ENCODE measurements around the gene C7orf57. TPM values are rescaled to one million over a fixed set of nuclear protein-coding genes. Genes with fewer than 3 reads are reported as not detected.
"Not testable (repeated sequence)": the region's sequence is repeated elsewhere in the genome, so short reads cannot be mapped to it uniquely, and the experiment has no call there.

The C7orf57 gene
- polyA plus RNA-seq, 4 donors = 0.03 to 0.04 TPM; not detected in 2

- Histone ChIP-seq H3K4me3 (ENCODE audit: low read depth in 1 of 3, low read length in 3 of 3) (no peak overlapping the region), H3K27ac (ENCODE audit: low read depth in 1 of 3, low read length in 2 of 3) (no peak overlapping the region), H3K36me3 (ENCODE audit: control insufficient read depth in 3 of 3, insufficient read depth in 2 of 3, low read depth in 1 of 3, low read length in 3 of 3) (no peaks in the 10 kb centered on the region), H3K27me3 (ENCODE audit: control insufficient read depth in 3 of 3, insufficient read depth in 3 of 3, low read length in 3 of 3) (no peaks in the 10 kb centered on the region), H3K4me1 (ENCODE audit: control insufficient read depth in 3 of 3, insufficient read depth in 2 of 3, low read depth in 1 of 3, low read length in 2 of 3) (peaks cover 0 to 4% (median 1%) of the 10 kb centered on the region in 3 donors), H3K9me3 (ENCODE audit: control insufficient read depth in 2 of 2, insufficient read depth in 1 of 2, low read depth in 1 of 2, low read length in 1 of 2) (no peaks in the 10 kb centered on the region)
- no peak for DNase-seq
- whole genome bisulfite sequencing, 3 donors = 95 to 96% (median 95%) methylated on average over 12 of the region's 12 CpGs
- no peak for FAIRE-seq
Measured at GRCh38 chr7:47999413-47999812, 35.9 kb upstream of the C7orf57 start.

DNA sequence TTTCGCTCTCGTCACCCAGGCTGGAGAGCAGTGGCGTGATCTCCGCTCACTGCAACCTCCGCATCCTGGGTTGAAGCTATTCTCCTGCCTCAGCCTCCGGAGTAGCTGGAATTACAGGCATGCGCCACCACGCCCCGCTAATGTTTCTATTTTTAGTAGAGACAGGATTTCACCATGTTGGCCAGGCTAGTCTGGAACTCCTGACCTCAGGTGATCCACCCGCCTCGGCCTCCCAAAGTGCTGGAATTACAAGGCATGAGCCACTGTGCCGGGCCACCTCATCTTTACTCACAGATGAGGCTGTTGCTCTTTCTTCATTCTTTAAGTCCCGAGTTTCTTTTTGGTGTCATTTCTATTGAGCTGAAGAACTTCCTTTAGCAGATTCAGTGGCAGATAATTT lies 35.2 kb upstream of the C7orf57 start:
- FAIRE-seq; H3K9me3 ChIP-seq (ENCODE audit: control insufficient read depth in 2 of 2, insufficient read depth in 1 of 2, low read depth in 1 of 2, low read length in 1 of 2); H3K36me3 ChIP-seq (ENCODE audit: control insufficient read depth in 3 of 3, insufficient read depth in 2 of 3, low read depth in 1 of 3, low read length in 3 of 3); H3K4me1 ChIP-seq (ENCODE audit: control insufficient read depth in 3 of 3, insufficient read depth in 2 of 3, low read depth in 1 of 3, low read length in 2 of 3); H3K27me3 ChIP-seq (ENCODE audit: control insufficient read depth in 3 of 3, insufficient read depth in 3 of 3, low read length in 3 of 3); H3K4me3 ChIP-seq (ENCODE audit: low read depth in 1 of 3, low read length in 3 of 3); DNase-seq; H3K27ac ChIP-seq (ENCODE audit: low read depth in 1 of 3, low read length in 2 of 3): not testable (repeated sequence)
- WGBS, 3 donors = 90 to 96% (median 91%) methylated on average over 13 of the region's 13 CpGs

DNA sequence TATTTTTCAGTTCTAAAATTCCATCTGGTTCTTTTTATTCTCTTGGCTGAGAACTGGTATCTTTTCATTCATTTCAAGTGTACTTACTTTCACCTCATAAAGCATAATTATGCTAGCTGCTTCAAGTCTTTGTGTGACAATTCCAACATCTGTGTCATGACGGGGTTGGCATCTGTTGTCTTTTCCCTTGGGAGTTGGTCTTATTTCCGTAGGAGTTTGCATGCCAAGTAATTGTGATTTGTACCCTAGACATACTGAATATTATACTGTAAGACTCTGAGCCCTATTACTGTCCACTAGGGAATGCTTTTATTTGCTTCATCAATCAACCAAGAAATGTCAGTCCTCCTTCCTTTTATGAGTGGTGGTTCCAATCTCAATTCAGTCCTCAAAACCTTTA lies 31.3 kb upstream of the C7orf57 start:
- no peak for FAIRE-seq
- 54 to 74% (median 72%) methylated on average over 2 of the region's 2 CpGs for WGBS, 3 donors
- no peaks in the 10 kb centered on the region for H3K9me3 ChIP-seq (ENCODE audit: control insufficient read depth in 2 of 2, insufficient read depth in 1 of 2, low read depth in 1 of 2, low read length in 1 of 2)

DNA sequence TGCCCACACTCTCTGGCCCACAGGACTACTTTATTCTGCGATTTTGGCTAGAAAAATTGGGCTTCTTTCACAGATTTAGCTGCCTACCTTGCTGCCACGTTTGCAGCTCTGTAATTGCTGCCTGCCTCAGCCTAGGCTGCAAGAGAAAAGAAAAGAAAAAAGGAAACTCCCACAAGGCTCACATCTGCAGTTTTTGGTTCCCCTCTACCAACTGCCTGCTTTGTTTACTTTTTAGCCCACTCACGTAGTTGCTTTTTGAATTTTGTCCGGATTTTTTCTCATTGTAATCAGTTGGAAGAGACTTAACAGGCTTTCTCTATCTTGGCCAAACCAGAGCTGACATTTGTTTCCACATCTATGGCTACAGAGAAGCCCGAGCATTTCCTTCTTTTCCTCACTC lies 30.7 kb upstream of the C7orf57 start:
- FAIRE-seq (no peak), DNase-seq (no peak)
- Histone ChIP-seq H3K9me3 (ENCODE audit: control insufficient read depth in 2 of 2, insufficient read depth in 1 of 2, low read depth in 1 of 2, low read length in 1 of 2) (no peaks in the 10 kb centered on the region), H3K27me3 (ENCODE audit: control insufficient read depth in 3 of 3, insufficient read depth in 3 of 3, low read length in 3 of 3) (no peaks in the 10 kb centered on the region), H3K4me1 (ENCODE audit: control insufficient read depth in 3 of 3, insufficient read depth in 2 of 3, low read depth in 1 of 3, low read length in 2 of 3) (peaks cover 3 to 15% (median 7%) of the 10 kb centered on the region in 3 donors), H3K36me3 (ENCODE audit: control insufficient read depth in 3 of 3, insufficient read depth in 2 of 3, low read depth in 1 of 3, low read length in 3 of 3) (no peaks in the 10 kb centered on the region), H3K27ac (ENCODE audit: low read depth in 1 of 3, low read length in 2 of 3) (no peak overlapping the region), H3K4me3 (ENCODE audit: low read depth in 1 of 3, low read length in 3 of 3) (no peak overlapping the region)
- 41 to 49% (median 42%) methylated on average over 5 of the region's 5 CpGs for WGBS, 3 donors

More for the DNA sequence above, 31.3 kb upstream of the C7orf57 start:
- Histone ChIP-seq H3K4me1 (ENCODE audit: control insufficient read depth in 3 of 3, insufficient read depth in 2 of 3, low read depth in 1 of 3, low read length in 2 of 3) (peaks cover 3 to 15% (median 7%) of the 10 kb centered on the region in 3 donors), H3K4me3 (ENCODE audit: low read depth in 1 of 3, low read length in 3 of 3) (no peak overlapping the region), H3K27ac (ENCODE audit: low read depth in 1 of 3, low read length in 2 of 3) (no peak overlapping the region), H3K36me3 (ENCODE audit: control insufficient read depth in 3 of 3, insufficient read depth in 2 of 3, low read depth in 1 of 3, low read length in 3 of 3) (no peaks in the 10 kb centered on the region), H3K27me3 (ENCODE audit: control insufficient read depth in 3 of 3, insufficient read depth in 3 of 3, low read length in 3 of 3) (no peaks in the 10 kb centered on the region)
- no peak for DNase-seq

GRCh38 chr7:48006866-48007265 lies 28.5 kb upstream of the C7orf57 start:
- Histone ChIP-seq H3K27me3 (ENCODE audit: control insufficient read depth in 3 of 3, insufficient read depth in 3 of 3, low read length in 3 of 3) (no peaks in the 10 kb centered on the region), H3K4me1 (ENCODE audit: control insufficient read depth in 3 of 3, insufficient read depth in 2 of 3, low read depth in 1 of 3, low read length in 2 of 3) (peaks cover 3 to 15% (median 7%) of the 10 kb centered on the region in 3 donors), H3K36me3 (ENCODE audit: control insufficient read depth in 3 of 3, insufficient read depth in 2 of 3, low read depth in 1 of 3, low read length in 3 of 3) (no peaks in the 10 kb centered on the region), H3K27ac (ENCODE audit: low read depth in 1 of 3, low read length in 2 of 3) (no peak overlapping the region), H3K4me3 (ENCODE audit: low read depth in 1 of 3, low read length in 3 of 3) (no peak overlapping the region), H3K9me3 (ENCODE audit: control insufficient read depth in 2 of 2, insufficient read depth in 1 of 2, low read depth in 1 of 2, low read length in 1 of 2) (no peaks in the 10 kb centered on the region)
- DNase-seq (no peak), FAIRE-seq (no peak)
- 74 to 93% (median 89%) methylated on average over 6 of the region's 6 CpGs for WGBS, 3 donors

DNA sequence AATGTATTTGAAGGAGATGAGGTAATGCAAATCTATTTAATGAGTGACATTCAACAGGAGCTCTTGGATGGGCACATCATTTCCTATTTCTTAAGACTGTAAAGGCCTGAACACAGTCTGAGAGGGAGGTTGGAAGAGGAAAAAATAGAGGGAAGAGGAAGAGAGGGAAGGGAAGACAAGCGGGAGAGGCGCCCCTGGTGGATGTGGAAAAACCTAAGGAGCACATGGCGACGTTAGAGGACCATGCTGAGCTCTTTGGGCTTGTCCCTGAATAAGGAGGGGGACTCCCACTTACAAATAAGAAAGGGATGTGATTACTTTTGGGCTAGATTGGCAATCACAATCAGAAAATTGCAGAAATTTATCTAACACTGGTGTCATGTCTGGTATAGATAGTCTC lies 26.1 kb upstream of the C7orf57 start:
- no peak overlapping the region for H3K4me3 ChIP-seq (ENCODE audit: low read depth in 1 of 3, low read length in 3 of 3)
- H3K27ac ChIP-seq (ENCODE audit: low read depth in 1 of 3, low read length in 2 of 3) = no peak overlapping the region
- no peak for FAIRE-seq
- DNase-seq = no peak
- H3K9me3 ChIP-seq (ENCODE audit: control insufficient read depth in 2 of 2, insufficient read depth in 1 of 2, low read depth in 1 of 2, low read length in 1 of 2) = peaks cover 0 to 3% of the 10 kb centered on the region in 2 donors
- peaks cover 3 to 12% (median 7%) of the 10 kb centered on the region in 3 donors for H3K4me1 ChIP-seq (ENCODE audit: control insufficient read depth in 3 of 3, insufficient read depth in 2 of 3, low read depth in 1 of 3, low read length in 2 of 3)
- H3K36me3 ChIP-seq (ENCODE audit: control insufficient read depth in 3 of 3, insufficient read depth in 2 of 3, low read depth in 1 of 3, low read length in 3 of 3) = no peaks in the 10 kb centered on the region
- H3K27me3 ChIP-seq (ENCODE audit: control insufficient read depth in 3 of 3, insufficient read depth in 3 of 3, low read length in 3 of 3) = peaks cover 0 to 2% (median 0%) of the 10 kb centered on the region in 3 donors
- 86 to 90% (median 88%) methylated on average over 4 of the region's 4 CpGs for WGBS, 3 donors

GRCh38 chr7:48009954-48010353 lies 25.4 kb upstream of the C7orf57 start:
- Histone ChIP-seq H3K36me3 (ENCODE audit: control insufficient read depth in 3 of 3, insufficient read depth in 2 of 3, low read depth in 1 of 3, low read length in 3 of 3) (no peaks in the 10 kb centered on the region), H3K4me3 (ENCODE audit: low read depth in 1 of 3, low read length in 3 of 3) (no peak overlapping the region), H3K27ac (ENCODE audit: low read depth in 1 of 3, low read length in 2 of 3) (no peak overlapping the region), H3K9me3 (ENCODE audit: control insufficient read depth in 2 of 2, insufficient read depth in 1 of 2, low read depth in 1 of 2, low read length in 1 of 2) (peaks cover 0 to 3% of the 10 kb centered on the region in 2 donors), H3K4me1 (ENCODE audit: control insufficient read depth in 3 of 3, insufficient read depth in 2 of 3, low read depth in 1 of 3, low read length in 2 of 3) (peaks cover 1 to 6% (median 3%) of the 10 kb centered on the region in 3 donors), H3K27me3 (ENCODE audit: control insufficient read depth in 3 of 3, insufficient read depth in 3 of 3, low read length in 3 of 3) (peaks cover 0 to 2% (median 0%) of the 10 kb centered on the region in 3 donors)
- WGBS, 3 donors = 92 to 97% (median 94%) methylated on average over 4 of the region's 4 CpGs
- FAIRE-seq (no peak), DNase-seq (no peak)

GRCh38 chr7:48011323-48011722 lies 24.0 kb upstream of the C7orf57 start:
- FAIRE-seq = no peak

DNA sequence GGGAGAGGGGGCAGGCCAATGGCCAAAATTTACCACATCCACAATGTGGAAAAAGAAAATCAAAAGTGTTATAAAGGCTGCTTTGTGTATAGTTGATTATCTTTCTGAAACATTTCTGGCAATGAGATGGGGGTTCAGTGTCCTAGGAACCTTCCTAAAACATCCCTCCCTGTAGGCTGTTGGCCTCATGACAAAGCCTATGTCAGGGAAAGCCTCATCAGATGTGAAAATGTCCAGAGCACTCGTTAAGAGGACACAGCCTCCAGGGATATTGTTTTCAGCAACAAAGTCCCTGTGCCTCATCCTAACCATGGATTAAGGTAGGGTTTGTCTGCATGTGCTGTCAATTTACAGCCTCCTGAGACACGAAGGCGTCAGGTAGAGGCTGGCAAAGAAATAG lies 23.4 kb upstream of the C7orf57 start:
- Histone ChIP-seq H3K9me3 (ENCODE audit: control insufficient read depth in 2 of 2, insufficient read depth in 1 of 2, low read depth in 1 of 2, low read length in 1 of 2) (peaks cover 0 to 3% of the 10 kb centered on the region in 2 donors), H3K4me1 (ENCODE audit: control insufficient read depth in 3 of 3, insufficient read depth in 2 of 3, low read depth in 1 of 3, low read length in 2 of 3) (no peaks in the 10 kb centered on the region), H3K36me3 (ENCODE audit: control insufficient read depth in 3 of 3, insufficient read depth in 2 of 3, low read depth in 1 of 3, low read length in 3 of 3) (no peaks in the 10 kb centered on the region), H3K4me3 (ENCODE audit: low read depth in 1 of 3, low read length in 3 of 3) (no peak overlapping the region), H3K27ac (ENCODE audit: low read depth in 1 of 3, low read length in 2 of 3) (no peak overlapping the region), H3K27me3 (ENCODE audit: control insufficient read depth in 3 of 3, insufficient read depth in 3 of 3, low read length in 3 of 3) (peaks cover 0 to 2% (median 0%) of the 10 kb centered on the region in 3 donors)
- no peak for FAIRE-seq
- DNase-seq = no peak
- 81 to 91% (median 90%) methylated on average over 3 of the region's 3 CpGs for WGBS, 3 donors

More at GRCh38 chr7:48011323-48011722, 24.0 kb upstream of the C7orf57 start:
- no peak for DNase-seq
- WGBS, 3 donors = 75 to 83% (median 76%) methylated on average over 2 of the region's 2 CpGs
- Histone ChIP-seq H3K4me3 (ENCODE audit: low read depth in 1 of 3, low read length in 3 of 3) (no peak overlapping the region), H3K4me1 (ENCODE audit: control insufficient read depth in 3 of 3, insufficient read depth in 2 of 3, low read depth in 1 of 3, low read length in 2 of 3) (peaks cover 0 to 1% (median under 1%) of the 10 kb centered on the region in 3 donors), H3K27me3 (ENCODE audit: control insufficient read depth in 3 of 3, insufficient read depth in 3 of 3, low read length in 3 of 3) (peaks cover 0 to 2% (median 0%) of the 10 kb centered on the region in 3 donors), H3K9me3 (ENCODE audit: control insufficient read depth in 2 of 2, insufficient read depth in 1 of 2, low read depth in 1 of 2, low read length in 1 of 2) (peaks cover 0 to 3% of the 10 kb centered on the region in 2 donors), H3K27ac (ENCODE audit: low read depth in 1 of 3, low read length in 2 of 3) (no peak overlapping the region), H3K36me3 (ENCODE audit: control insufficient read depth in 3 of 3, insufficient read depth in 2 of 3, low read depth in 1 of 3, low read length in 3 of 3) (no peaks in the 10 kb centered on the region)

Measured in small intestine (tissue), 7 donors.